ENCODE results near the gene AP1M2.
A peak's percentile ranks its signal among the peaks of the same experiment; 100 is the strongest.

The AP1M2 gene

DNA sequence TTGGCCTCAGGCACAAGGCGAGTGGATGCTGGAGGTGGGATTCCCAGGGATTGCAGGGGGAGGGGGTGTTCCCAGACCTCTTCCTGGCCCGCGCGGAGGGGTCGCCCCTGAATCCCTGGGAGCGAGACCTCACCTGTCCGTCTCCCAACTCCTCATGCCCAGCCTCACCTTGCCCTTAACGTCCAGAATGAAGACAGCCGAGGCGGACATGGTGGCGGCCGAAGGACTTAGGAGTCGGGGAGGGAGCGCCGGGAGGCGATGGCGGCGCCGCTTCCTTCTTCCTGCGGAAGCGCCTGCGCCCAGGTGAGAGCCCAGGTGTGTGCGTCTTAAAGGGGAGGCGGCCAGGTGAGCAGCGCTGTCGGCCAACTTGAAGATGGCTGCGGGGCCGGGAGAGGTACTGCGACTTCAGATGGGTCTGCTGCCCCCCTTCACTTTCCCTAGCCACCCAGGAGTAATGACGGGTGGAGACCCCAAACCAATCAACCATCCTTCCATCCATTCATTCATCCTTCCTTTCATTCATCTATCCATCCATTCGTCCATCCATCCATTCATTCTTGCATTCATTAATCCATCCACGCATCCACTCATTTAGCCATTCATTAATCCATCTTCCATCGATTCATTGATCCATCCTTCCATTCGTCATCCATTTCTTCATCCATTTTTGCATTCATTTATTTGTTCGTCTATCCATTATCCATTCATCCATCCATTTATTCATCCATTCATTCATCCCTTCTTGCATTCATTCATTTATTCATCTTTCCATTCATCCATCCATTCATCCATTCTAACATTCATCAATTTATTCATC is at the start of gene AP1M2:
AP1M2 (minus strand) TSS at position 291 of the 817 bp plus-strand sequence; CDS start at position 210, 81 bp downstream.
- DNase-seq = no peak

DNA sequence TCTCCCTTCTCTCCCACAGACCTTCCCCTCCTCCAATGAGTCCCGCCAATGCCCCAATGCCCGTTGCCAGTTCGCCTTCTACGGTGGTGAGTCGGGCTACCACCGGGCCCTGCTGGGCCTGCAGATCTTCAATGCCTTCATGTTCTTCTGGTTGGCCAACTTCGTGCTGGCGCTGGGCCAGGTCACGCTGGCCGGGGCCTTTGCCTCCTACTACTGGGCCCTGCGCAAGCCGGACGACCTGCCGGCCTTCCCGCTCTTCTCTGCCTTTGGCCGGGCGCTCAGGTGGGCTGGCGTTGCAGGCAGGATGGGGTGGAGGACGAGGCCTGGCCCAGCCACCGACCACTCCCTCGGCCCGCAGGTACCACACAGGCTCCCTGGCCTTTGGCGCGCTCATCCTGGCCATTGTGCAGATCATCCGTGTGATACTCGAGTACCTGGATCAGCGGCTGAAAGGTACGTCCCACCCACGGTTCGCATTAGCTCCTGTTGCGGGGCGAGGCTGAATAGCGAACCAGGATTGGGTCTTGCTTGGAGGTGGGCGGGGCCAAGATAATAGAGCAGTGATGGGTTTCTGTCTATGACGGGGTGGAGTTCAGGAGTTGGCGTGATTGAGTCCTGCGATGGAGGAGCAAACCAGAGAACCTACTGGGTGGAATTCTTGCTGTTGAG is 49.3 kb upstream of the AP1M2 start:
- no peak for DNase-seq

DNA sequence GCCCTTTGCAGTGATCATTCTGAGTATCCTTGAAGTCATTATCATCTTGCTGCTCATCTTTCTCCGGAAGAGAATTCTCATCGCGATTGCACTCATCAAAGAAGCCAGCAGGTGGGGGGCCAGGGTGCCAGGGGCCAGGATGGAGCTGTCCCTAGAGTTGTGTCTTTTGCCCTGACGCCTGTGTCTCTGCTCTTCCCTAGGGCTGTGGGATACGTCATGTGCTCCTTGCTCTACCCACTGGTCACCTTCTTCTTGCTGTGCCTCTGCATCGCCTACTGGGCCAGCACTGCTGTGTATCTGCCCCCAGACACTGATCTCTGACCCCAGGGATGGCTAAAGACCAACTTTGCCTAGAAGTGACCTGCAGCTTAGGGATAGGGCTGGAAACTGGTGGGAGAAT is 47.9 kb upstream of the AP1M2 start:
- no peak for DNase-seq

DNA sequence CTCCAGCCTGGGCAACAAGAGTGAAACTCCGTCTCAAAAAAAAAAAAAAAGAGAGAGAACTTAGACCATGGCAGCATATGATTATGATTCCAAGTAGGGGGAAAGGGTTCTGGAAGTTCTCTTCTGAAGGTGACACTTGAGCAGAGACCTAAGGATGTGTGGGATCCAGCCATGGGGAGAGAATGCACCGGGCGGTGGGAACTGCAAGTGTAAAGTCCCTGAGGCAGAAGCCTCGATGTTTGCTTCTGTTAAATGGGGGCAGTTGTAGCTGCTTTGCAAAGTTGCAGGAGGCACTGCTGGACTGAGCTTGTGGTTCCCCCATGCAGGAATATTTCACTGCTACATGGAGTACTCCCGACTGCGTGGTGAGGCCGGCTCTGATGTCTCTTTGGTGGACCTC is 47.3 kb upstream of the AP1M2 start:
- DNase-seq = no peak

DNA sequence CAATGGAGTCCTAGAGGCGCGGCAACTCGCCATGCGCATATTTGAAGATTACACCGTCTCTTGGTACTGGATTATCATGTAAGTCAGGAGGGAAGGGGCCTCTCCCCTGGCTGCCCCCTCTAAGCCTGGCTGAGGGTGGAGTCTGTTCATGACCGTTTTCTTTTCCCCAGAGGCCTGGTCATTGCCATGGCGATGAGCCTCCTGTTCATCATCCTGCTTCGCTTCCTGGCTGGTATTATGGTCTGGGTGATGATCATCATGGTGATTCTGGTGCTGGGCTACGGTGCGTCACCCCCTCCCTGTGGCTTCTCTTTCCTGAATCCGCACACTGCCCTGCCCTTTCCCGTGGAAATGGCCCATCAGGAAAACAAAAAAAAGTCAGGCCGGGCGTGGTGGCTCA is 44.8 kb upstream of the AP1M2 start:
- no peak for DNase-seq

DNA sequence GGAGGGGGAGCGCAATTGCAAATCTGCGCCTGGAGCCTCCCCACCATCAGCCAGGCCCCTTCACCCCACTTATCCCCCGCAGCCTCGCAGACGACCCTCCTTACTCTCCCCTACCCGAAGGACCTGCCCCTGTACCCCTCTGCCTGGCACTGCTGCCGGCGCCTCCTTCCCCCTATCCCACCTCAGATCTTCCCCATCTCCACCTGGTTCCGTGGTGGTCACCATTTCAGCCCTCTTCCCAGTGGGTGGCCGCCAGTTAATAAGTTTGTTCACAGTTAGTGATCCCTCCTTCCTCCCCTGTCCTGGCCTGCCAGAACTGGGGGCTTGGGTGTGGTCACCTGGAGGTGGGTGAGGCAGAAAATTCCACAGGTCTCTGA is 38.6 kb upstream of the AP1M2 start:
- DNase-seq = no peak

DNA sequence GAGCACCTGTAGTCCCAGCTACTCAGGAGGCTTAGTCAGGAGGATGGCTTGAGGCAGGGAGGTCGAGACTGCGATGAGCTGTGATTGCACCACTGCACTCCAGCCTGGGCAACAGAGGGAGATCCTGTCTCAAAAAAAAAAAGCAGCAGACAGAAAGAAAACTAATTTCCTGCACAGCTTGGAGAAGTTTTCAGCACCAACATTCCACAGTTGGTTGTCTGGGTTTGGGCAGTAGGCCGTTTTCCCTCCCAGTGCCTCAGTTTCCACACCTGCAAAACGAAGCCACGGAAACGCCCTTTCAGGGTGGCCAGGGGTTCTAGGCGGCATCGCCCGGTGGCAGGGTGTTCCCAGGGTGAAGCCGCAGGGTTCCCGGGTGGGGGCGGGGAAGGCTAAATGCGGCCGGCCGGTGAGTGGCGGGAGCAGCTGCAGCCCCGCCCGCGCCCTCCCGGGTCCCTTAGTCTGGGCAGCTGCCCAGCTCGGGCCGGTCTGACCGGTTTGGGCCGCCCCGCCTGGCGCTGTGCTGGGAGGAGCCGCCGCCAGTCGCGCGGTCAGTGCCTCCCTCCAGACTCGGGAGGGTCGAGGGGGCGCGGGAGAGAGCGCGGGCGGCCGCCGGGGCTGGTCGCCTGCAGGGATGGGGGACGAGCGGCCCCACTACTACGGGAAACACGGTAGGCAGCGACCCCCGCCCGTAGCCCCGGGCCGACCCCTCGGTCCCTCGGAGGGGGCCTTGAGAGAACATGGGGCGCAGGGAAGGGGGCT is 38.1 kb upstream of the AP1M2 start, which contains the start of gene SLC44A2:
SLC44A2 (plus strand) TSS at position 551 of the 759 bp plus-strand sequence; CDS start at position 632, 81 bp downstream.
- DNase-seq = peak; percentile 89

DNA sequence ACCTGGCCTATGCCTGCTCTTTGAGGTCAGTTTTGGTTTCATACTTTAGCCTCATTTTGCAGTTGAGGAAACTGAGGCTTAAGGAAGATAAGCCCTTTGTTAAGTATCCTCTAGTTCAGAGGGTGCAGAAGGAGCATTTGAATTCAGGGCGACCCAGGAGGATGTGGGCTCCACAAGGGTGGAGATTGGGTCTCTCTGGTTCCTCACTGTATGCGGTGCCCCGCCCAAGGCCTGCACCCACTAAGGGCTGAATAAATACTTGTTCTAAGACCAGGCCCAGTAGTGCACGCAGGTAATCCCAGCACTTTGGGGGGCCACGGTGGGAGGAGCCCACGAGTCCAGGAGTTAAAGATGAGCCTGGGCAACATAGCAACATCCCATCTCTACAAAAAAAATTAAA is 37.5 kb upstream of the AP1M2 start:
- no peak for DNase-seq

DNA sequence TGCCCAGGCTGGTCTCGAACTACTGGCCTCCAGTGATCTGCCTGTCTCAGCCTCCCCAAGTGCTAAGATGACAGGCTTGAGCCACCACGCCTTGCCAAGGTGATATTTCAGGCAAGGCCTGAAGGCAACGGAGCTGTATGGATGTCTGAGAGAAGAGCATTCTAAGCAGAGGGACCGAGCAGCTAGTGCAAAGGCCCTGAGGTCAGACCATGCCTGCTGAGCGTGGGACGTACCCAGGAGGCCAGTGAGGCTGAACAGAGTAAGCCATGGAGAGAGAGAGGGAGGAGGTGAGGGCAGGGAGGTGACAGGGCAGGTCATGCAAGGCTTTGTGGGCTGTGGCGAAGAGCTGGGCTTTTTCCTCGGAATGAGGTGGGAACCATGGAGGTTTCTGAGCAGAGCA is 34.9 kb upstream of the AP1M2 start:
- DNase-seq = no peak

DNA sequence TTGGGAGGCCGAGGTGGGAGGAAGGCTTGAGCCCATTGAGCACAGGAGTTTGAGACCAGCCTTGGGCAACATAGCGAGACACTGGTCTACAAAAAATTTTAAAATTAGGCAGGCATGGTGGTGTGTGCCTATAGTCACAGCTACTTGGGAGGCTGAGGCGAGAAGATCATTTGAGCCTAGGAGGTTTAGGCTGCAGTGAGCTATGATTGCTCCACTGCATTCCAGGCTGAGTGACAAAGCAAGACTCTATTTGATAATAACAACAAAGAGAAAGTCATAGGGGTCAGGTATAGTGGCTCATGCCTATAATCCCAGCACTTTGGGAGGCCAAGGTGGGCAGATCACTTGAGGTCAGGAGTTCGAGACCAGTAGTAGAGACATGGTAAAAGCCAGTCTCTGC is 33.7 kb upstream of the AP1M2 start:
- DNase-seq = no peak

DNA sequence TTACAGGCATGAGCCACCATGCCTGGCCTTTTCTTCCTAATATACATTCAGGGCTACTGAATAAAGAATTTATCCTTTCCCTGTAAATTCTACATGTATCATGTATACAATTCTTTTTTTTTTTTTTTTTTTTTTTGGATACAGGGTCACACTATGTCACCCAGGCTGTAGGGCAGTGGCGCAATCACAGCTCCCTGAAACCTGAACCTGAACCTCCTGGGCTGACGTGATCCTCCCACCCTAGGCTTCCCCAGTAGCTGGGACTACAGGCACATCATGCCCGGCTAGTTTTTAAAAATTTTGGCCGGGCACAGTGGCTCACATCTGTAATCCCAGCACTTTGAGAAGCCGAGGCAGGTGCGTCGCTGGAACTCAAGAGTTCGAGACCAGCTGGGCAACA is 31.7 kb upstream of the AP1M2 start:
- DNase-seq = no peak

DNA sequence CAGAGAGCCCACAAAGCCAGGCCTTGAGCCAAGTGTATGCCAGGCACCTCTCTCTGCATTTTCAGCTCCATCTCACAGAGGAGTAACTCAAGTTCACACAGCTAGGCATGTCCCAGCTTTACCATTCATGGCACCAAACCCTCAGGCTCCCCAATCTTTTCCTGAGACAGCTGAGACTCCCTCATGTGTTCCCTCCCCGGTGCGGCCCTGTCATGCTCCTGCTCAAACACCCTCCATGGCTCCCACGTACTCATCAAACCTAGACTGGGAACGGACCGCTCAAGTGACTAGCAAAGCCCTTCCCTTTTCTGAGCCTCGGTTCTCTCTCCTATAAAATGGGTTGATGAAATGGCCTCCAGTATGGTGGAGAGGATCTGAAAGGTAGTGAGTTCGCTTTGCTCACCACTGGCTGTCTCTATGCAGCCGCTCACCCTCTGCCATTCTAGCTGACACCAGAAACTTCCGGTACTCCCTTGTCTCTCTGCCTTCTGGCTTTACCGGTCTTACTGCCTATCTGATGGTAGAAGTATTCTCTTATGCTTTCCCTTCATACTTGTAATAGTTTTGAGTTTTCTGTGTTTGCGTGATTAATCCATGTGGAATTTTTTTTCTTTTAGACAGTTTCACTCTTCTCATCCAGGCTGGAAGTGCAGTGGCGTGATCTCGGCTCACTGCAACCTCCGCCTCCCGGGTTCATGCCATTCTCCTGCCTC is 30.5 kb upstream of the AP1M2 start:
- DNase-seq = no peak

DNA sequence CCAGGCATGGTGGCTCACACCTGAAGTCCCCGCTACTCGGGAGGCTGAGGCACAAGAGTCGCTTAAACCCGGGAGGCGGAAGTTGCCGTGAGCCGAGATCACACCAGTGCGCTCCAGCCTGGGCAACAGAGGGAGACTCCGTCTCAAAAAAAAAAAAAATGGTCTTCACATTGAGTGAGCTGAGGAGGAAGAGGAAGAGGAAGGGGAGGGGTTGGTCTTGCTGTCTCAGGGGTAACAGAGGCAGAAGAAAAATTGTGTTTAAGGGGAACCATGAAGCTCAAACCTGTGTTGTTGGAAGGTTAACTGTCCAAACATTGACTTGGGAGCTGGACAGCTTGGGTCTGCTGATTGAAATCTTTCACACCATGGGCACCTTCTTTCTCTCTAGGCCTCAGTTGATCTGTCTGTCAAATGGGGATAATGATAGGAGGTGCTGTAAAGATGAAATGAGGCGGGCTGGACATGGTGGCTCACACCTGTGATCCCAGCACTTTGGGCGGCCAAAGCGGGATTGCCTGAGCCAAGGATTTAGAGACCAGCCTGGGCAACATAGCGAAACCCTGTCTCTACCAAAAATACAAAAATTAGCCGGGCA is 28.4 kb upstream of the AP1M2 start:
- DNase-seq = no peak

DNA sequence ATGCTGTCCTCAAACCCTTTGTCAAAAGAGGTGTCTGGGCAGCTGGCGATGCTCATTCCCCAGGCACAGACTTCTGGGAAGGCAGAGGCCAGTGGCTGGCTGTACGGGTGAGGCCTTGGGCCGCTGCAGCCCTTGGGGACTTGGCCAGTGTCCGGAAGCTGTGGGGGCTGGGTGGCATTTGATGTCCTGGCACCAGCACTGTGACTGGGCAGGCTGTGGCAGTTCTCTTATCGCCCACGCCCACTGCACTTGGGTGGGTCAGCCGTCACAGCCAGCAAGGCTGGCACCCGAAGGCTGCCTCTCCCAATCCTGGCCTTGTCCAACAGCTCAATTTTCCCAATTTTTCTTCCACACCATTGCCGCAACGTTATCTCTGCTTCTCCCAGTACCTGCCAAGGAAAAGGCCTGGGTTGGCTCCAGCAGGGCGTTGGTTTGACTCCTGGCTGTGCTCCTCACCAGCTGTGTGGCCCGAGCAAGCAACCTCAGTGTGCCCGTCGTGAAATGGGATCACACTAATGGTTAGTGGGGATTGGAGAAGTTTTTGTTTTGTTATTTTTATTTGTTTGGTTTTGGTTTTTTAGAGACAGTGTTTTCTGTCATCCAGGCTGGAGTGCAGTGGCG is 25.5 kb upstream of the AP1M2 start:
- DNase-seq = peak; percentile 63

DNA sequence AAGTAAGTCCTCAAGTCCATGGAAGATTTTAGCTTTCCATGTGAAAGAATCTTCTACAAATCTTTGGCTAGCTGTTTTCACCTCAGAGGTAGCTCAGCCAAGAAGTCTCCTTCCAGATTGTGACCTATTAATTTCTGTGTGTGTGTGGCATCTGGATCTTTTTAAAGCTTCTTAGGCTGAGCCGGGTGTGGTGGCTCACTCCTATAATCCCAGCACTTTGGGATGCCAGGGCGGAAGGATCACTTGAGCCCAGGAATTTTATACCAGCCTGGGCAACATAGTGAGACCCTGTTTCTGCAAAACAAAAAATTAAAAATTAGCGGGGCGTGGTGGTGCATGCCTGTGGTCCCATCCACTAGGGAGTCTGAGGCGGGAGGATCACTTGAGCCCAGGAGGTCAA is 24.8 kb upstream of the AP1M2 start:
- DNase-seq = no peak

DNA sequence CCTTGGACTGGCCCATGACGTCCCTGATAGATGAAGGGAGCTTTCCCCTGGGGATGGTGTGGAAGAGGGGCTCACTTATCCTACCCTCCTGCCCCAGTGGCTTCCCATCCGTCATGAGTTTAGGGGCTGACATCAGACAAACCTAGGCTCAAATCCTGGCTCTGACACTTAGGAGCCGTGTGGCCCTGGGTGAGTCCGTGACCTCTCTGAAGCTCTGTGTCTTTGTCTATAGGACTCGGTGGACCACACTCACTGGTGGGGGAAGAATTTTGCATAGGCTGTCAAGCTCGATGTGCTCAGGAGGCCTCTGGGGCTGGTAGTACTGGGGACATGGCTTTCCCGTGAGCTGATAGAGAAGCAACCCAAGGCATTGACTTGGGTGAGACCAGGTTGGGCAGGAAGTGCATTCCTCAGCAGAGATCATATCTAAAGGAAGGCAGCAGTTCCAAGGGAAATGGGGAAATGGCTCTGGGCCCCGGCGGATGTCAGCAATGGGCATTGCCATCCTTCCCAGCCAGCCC is 17.4 kb upstream of the AP1M2 start:
- DNase-seq = no peak

DNA sequence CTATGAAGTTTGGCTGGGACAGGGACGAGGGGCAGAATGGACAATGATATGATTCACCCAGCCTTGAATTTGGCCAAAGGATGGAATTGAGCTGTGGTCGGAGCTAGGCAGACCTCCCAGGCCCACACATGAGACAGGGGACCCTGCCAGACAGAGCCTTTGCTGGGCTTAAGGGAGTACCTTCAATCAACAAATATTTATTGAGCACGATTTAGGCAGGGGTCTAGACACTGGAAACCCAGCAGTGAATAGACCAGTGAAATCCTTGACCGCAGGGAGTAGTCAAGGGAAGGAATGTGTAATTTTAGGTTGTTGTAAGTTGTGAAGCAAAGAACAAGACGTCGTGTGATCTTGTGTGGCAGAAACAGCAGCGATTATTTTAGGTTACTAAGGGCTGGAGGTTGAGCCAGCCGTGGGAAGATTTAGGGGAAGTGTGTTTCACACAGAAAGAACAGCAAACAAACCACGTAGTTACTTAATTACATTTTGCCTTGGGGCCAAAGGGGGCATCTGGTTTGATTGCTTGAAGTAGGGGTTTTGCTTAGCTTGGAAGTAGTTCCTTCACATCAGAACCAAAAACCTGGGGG is 16.9 kb upstream of the AP1M2 start:
- DNase-seq = peak; percentile 23

DNA sequence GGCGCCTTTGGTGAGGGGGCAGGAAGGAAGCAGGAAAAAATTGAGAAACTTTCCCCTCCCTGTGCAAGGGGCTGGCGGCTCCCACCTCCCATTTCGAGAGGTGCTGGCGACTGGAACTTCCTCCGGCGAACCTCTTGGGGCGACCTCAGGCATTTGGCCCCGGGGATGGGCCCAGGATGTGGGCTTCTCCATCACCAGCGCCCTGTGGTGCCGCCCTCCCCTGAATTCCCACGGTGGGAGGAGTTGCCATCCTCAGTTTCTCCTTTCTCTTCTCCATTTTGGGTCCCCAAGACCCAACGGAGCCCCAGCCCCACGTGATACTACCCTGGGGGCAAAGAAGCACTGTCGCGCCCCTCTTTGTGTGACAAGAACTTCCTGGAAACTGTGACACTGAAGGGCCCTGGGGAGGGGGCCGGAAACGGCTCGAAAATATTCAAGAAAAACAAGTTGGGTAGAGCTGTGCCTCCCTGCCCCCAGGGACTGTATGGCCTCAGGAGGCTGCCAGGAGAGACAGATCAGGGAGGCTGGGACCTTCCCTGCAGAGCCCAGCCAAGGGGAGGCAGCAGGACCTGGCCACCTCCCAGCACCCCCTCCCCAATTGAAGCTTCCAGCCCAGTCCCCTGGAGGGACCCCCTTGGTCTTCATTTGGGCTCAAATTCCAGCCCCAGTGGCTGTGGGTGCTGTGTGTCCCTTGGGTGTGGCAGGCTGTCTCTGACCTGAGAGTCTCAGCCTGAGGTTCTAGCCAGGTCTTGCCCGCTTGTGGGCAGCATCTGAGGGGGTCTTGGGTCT is 16.2 kb upstream of the AP1M2 start:
- no peak for DNase-seq

DNA sequence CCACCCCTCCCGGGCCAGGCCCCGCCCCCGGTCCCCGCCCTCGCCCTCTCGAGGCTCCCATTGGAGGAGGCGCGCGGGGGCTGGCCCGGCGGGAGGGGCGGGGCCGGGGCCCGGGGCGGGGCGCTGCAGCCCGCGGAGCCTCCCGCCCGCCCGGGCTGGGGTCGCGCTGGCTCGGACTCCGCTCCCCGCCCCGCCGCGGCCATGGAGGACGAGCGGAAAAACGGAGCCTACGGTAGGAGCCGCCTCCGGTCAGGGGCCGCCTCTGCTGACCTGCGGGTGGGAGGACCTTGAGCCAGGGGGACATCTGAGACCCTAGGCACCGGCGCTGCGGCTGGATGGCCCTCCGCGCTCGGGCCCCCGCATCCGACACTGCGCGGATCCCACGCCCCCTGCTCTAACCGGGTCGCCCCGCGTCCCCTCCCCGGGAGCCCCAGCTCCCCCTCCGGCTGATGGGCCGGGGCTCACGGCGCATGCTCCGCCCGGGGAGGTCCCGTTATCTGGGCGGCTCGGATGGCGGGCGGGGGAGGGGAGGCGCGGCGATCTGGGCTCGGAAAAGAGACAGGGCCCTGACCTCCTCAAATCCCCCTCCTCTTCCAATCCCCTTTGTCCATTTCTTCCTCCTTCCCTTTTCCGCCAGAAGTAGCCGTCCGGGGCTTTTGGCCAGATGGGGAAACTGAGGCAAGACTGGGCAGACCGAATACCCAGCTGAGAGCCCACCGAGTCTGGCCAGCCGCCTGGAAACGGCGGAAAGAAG is 15.4 kb upstream of the AP1M2 start:
- peak; percentile 83 for DNase-seq

DNA sequence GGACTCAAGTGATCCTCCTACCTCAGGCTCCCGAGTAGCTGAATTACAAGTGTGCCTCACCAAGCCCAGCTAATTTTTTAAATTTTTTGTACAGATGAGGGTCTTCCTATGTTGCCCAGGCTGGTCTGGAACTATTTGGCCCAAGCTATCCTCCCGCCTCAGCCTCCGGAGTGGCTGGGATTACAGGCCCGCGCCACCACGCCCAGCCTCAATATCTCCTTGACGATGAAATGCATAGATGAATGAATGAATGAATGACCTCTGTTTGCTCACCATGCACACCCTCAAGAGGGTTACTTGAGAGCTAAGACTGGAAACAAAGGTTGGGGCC is 14.9 kb upstream of the AP1M2 start:
- no peak for DNase-seq
